ENCODE measurements around the gene WDR90.

The WDR90 gene

DNA sequence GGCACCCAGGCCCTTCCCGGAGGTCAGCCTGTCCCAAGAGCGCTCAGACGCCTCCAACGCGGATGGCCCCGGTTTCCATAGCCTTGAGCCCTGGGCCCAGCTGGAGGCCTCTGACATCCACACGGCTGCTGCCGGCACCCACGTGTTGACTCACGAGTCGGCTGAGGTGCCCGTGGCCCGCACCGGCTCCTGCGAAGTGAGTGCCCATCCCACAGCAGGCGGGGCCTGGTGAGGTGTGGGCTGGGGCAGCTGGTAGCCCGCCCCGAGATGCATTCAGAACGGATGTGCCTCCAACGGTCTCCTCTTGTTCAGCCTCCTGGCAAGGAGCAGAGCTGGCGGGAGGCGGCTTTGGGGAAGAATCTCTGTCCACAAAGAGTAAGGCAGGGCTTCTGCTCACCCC lies 2.7 kb downstream of the WDR90 start:
- H3K4me3 ChIP-seq (ENCODE audit: low read length in 2 of 2), result no peak overlapping the region
- no peak overlapping the region for H2BK15ac ChIP-seq (ENCODE audit: low read length)
- no peak overlapping the region for H2AFZ ChIP-seq (ENCODE audit: low read length)
- H2BK12ac ChIP-seq (ENCODE audit: low read length), result no peak overlapping the region
- H3K79me1 ChIP-seq (ENCODE audit: low read depth, low read length), result peaks cover 12% of the 10 kb centered on the region
- H2AK5ac ChIP-seq (ENCODE audit: low read depth, low read length), result no peak overlapping the region
- no peak overlapping the region for H3K23ac ChIP-seq (ENCODE audit: low read depth, low read length, poor library complexity)
- no peaks in the 10 kb centered on the region for H3K27me3 ChIP-seq (ENCODE audit: control insufficient read depth in 3 of 3, insufficient read depth in 3 of 3, low read depth in 1 of 3, low read length in 3 of 3)
- H3K4me2 ChIP-seq (ENCODE audit: insufficient read depth, low read length, poor library complexity, severe bottlenecking), result no peak overlapping the region
- H3K27ac ChIP-seq (replicated peaks; ENCODE audit: low read length), result no peak overlapping the region
- peaks cover 9 to 16% of the 10 kb centered on the region in 2 donors for H3K4me1 ChIP-seq (ENCODE audit: control insufficient read depth in 2 of 2, insufficient read depth in 1 of 2, low read depth in 1 of 2, low read length in 2 of 2)
- no peak overlapping the region for H2BK120ac ChIP-seq (ENCODE audit: low read depth, low read length)
- H4K8ac ChIP-seq (ENCODE audit: low read depth, low read length), result no peak overlapping the region
- H3K4ac ChIP-seq (ENCODE audit: low read length), result no peak overlapping the region
- no CpG with 5 or more reads among the region's 22 CpGs for WGBS, 2 donors (ENCODE audit: extremely low coverage in 2 of 2, insufficient read length in 2 of 2, insufficient replicate concordance in 1 of 2)
- DNase-seq (ENCODE audit: low spot score), result no peak
- no peak overlapping the region for H3K18ac ChIP-seq (ENCODE audit: low read length)
- H3K9ac ChIP-seq (ENCODE audit: low read depth, low read length, poor library complexity), result no peak overlapping the region
- no peak overlapping the region for H4K91ac ChIP-seq (ENCODE audit: low read depth, low read length, poor library complexity)
- H3K14ac ChIP-seq (ENCODE audit: low read length), result no peak overlapping the region
- H3K9me3 ChIP-seq (replicated peaks in 1 of 2; ENCODE audit: control insufficient read depth in 2 of 2, insufficient read depth in 1 of 2, low read depth in 1 of 2, low read length in 2 of 2), result no peaks in the 10 kb centered on the region
- H2BK5ac ChIP-seq (ENCODE audit: low read length), result no peak overlapping the region
- H3K36me3 ChIP-seq (replicated peaks in 1 of 2; ENCODE audit: control insufficient read depth in 2 of 2, insufficient read depth in 2 of 2, low read length in 2 of 2), result peaks cover 5 to 49% of the 10 kb centered on the region in 2 donors

- Histone ChIP-seq H3K14ac (ENCODE audit: low read length) (no peak overlapping the region), H2BK5ac (ENCODE audit: low read length) (peak overlapping the region; percentile 39)
These were observed 3.5 kb downstream of the WDR90 start for GRCh38 chr16:652454-653305.

DNA sequence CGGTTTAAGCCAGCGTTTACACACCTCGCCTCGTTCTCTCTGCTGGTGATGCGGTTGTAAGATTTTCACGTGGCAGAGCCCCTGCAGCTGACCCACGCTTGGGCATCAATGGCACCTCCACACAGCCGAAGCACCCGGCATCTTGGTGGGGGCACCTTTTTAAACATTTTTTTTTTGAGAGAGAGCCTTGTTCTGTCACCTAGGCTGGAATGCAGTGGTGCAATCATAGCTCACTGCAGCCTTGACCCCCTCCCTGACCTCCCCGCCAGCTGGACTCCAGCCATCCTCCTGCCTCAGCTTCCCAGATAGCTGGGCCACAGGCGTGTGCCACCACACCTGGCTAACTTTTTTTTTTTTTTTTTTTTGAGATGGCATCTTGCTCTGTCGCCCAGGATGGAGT lies 4.9 kb downstream of the WDR90 start:
- Histone ChIP-seq H2BK120ac (ENCODE audit: low read depth, low read length) (no peak overlapping the region), H4K91ac (ENCODE audit: low read depth, low read length, poor library complexity) (no peak overlapping the region), H3K23ac (ENCODE audit: low read depth, low read length, poor library complexity) (peak overlapping the region; percentile 17), H3K9ac (ENCODE audit: low read depth, low read length, poor library complexity) (peak overlapping the region; percentile 60), H3K4me2 (ENCODE audit: insufficient read depth, low read length, poor library complexity, severe bottlenecking) (no peak overlapping the region), H4K8ac (ENCODE audit: low read depth, low read length) (no peak overlapping the region), H3K36me3 (replicated peaks in 1 of 2; ENCODE audit: control insufficient read depth in 2 of 2, insufficient read depth in 2 of 2, low read length in 2 of 2) (peaks cover 9 to 70% of the 10 kb centered on the region in 2 donors), H2AK5ac (ENCODE audit: low read depth, low read length) (no peak overlapping the region), H3K9me3 (replicated peaks in 1 of 2; ENCODE audit: control insufficient read depth in 2 of 2, insufficient read depth in 1 of 2, low read depth in 1 of 2, low read length in 2 of 2) (no peaks in the 10 kb centered on the region), H2BK5ac (ENCODE audit: low read length) (no peak overlapping the region), H3K27me3 (ENCODE audit: control insufficient read depth in 3 of 3, insufficient read depth in 3 of 3, low read depth in 1 of 3, low read length in 3 of 3) (no peaks in the 10 kb centered on the region), H2BK12ac (ENCODE audit: low read length) (no peak overlapping the region), H2AFZ (ENCODE audit: low read length) (no peak overlapping the region), H2BK15ac (ENCODE audit: low read length) (no peak overlapping the region), H3K79me1 (ENCODE audit: low read depth, low read length) (peaks cover 7% of the 10 kb centered on the region), H3K14ac (ENCODE audit: low read length) (no peak overlapping the region), H3K18ac (ENCODE audit: low read length) (no peak overlapping the region), H3K4me3 (ENCODE audit: low read length in 2 of 2) (no peak overlapping the region), H3K4me1 (ENCODE audit: control insufficient read depth in 2 of 2, insufficient read depth in 1 of 2, low read depth in 1 of 2, low read length in 2 of 2) (peaks cover 4 to 7% of the 10 kb centered on the region in 2 donors), H3K4ac (ENCODE audit: low read length) (no peak overlapping the region), H3K27ac (replicated peaks; ENCODE audit: low read length) (no peak overlapping the region)
- whole genome bisulfite sequencing, 2 donors (ENCODE audit: extremely low coverage in 2 of 2, insufficient read length in 2 of 2, insufficient replicate concordance in 1 of 2), result no CpG with 5 or more reads among the region's 12 CpGs
- DNase-seq (ENCODE audit: low spot score), result no peak

More at GRCh38 chr16:652454-653305, 3.5 kb downstream of the WDR90 start:
- peaks cover 5 to 57% of the 10 kb centered on the region in 2 donors for H3K36me3 ChIP-seq (replicated peaks in 1 of 2; ENCODE audit: control insufficient read depth in 2 of 2, insufficient read depth in 2 of 2, low read length in 2 of 2)
- no peak overlapping the region for H3K9ac ChIP-seq (ENCODE audit: low read depth, low read length, poor library complexity)
- H3K79me1 ChIP-seq (ENCODE audit: low read depth, low read length), result peaks cover 8% of the 10 kb centered on the region
- WGBS, 2 donors (ENCODE audit: extremely low coverage in 2 of 2, insufficient read length in 2 of 2, insufficient replicate concordance in 1 of 2), result no CpG with 5 or more reads among the region's 28 CpGs
- H3K27ac ChIP-seq (replicated peaks; ENCODE audit: low read length), result no peak overlapping the region
- H3K4me1 ChIP-seq (ENCODE audit: control insufficient read depth in 2 of 2, insufficient read depth in 1 of 2, low read depth in 1 of 2, low read length in 2 of 2), result peaks cover 9 to 16% of the 10 kb centered on the region in 2 donors
- H3K4me3 ChIP-seq (ENCODE audit: low read length in 2 of 2), result no peak overlapping the region
- no peak overlapping the region for H2BK12ac ChIP-seq (ENCODE audit: low read length)
- no peaks in the 10 kb centered on the region for H3K9me3 ChIP-seq (replicated peaks in 1 of 2; ENCODE audit: control insufficient read depth in 2 of 2, insufficient read depth in 1 of 2, low read depth in 1 of 2, low read length in 2 of 2)
- H4K8ac ChIP-seq (ENCODE audit: low read depth, low read length), result no peak overlapping the region
- no peak overlapping the region for H4K91ac ChIP-seq (ENCODE audit: low read depth, low read length, poor library complexity)
- H3K23ac ChIP-seq (ENCODE audit: low read depth, low read length, poor library complexity), result no peak overlapping the region
- H3K18ac ChIP-seq (ENCODE audit: low read length), result no peak overlapping the region
- no peak overlapping the region for H2BK120ac ChIP-seq (ENCODE audit: low read depth, low read length)
- no peaks in the 10 kb centered on the region for H3K27me3 ChIP-seq (ENCODE audit: control insufficient read depth in 3 of 3, insufficient read depth in 3 of 3, low read depth in 1 of 3, low read length in 3 of 3)
- no peak for DNase-seq (ENCODE audit: low spot score)
- H2AK5ac ChIP-seq (ENCODE audit: low read depth, low read length), result no peak overlapping the region
- no peak overlapping the region for H3K4me2 ChIP-seq (ENCODE audit: insufficient read depth, low read length, poor library complexity, severe bottlenecking)
- H3K4ac ChIP-seq (ENCODE audit: low read length), result no peak overlapping the region
- no peak overlapping the region for H2AFZ ChIP-seq (ENCODE audit: low read length)
- H2BK15ac ChIP-seq (ENCODE audit: low read length), result no peak overlapping the region

DNA sequence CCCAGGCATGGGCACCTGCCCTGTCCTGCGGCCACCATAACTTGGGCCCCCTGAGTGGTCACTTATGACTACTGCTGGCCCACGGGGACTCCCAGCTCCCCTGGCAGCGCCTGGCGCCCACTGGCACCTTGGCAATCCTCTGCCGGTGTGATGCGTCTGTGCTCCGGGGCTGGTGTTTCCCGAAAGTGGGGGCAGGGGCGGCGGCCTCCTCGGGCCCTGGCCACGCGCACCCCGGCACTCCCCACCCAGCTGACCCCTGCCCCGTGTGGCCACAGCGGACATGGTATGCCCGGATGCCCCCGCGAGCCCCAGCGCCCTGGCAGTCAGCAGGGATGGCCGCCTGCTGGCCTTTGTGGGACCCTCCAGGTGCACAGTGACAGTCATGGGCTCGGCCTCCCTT lies 8.3 kb downstream of the WDR90 start:
- peaks cover 3 to 6% of the 10 kb centered on the region in 2 donors for H3K4me1 ChIP-seq (ENCODE audit: control insufficient read depth in 2 of 2, insufficient read depth in 1 of 2, low read depth in 1 of 2, low read length in 2 of 2)
- no peak overlapping the region for H4K8ac ChIP-seq (ENCODE audit: low read depth, low read length)
- no CpG with 5 or more reads among the region's 22 CpGs for WGBS, 2 donors (ENCODE audit: extremely low coverage in 2 of 2, insufficient read length in 2 of 2, insufficient replicate concordance in 1 of 2)
- peaks cover 11 to 80% of the 10 kb centered on the region in 2 donors for H3K36me3 ChIP-seq (replicated peaks in 1 of 2; ENCODE audit: control insufficient read depth in 2 of 2, insufficient read depth in 2 of 2, low read length in 2 of 2)
- H3K18ac ChIP-seq (ENCODE audit: low read length), result no peak overlapping the region
- H4K91ac ChIP-seq (ENCODE audit: low read depth, low read length, poor library complexity), result no peak overlapping the region
- peak overlapping the region; percentile 44 for H3K9ac ChIP-seq (ENCODE audit: low read depth, low read length, poor library complexity)
- H2BK15ac ChIP-seq (ENCODE audit: low read length), result no peak overlapping the region
- H3K4me2 ChIP-seq (ENCODE audit: insufficient read depth, low read length, poor library complexity, severe bottlenecking), result no peak overlapping the region
- peaks cover 16% of the 10 kb centered on the region for H3K79me1 ChIP-seq (ENCODE audit: low read depth, low read length)
- H2BK12ac ChIP-seq (ENCODE audit: low read length), result no peak overlapping the region
- no peak overlapping the region for H3K4ac ChIP-seq (ENCODE audit: low read length)
- H3K14ac ChIP-seq (ENCODE audit: low read length), result no peak overlapping the region
- H3K4me3 ChIP-seq (ENCODE audit: low read length in 2 of 2), result no peak overlapping the region
- no peak overlapping the region for H2AK5ac ChIP-seq (ENCODE audit: low read depth, low read length)
- no peak overlapping the region for H2BK120ac ChIP-seq (ENCODE audit: low read depth, low read length)
- no peak overlapping the region for H3K23ac ChIP-seq (ENCODE audit: low read depth, low read length, poor library complexity)
- H3K27ac ChIP-seq (replicated peaks; ENCODE audit: low read length), result no peak overlapping the region
- DNase-seq (ENCODE audit: low spot score), result no peak
- no peak overlapping the region for H2AFZ ChIP-seq (ENCODE audit: low read length)
- no peak overlapping the region for H2BK5ac ChIP-seq (ENCODE audit: low read length)
- H3K9me3 ChIP-seq (replicated peaks in 1 of 2; ENCODE audit: control insufficient read depth in 2 of 2, insufficient read depth in 1 of 2, low read depth in 1 of 2, low read length in 2 of 2), result no peaks in the 10 kb centered on the region
- no peaks in the 10 kb centered on the region for H3K27me3 ChIP-seq (ENCODE audit: control insufficient read depth in 3 of 3, insufficient read depth in 3 of 3, low read depth in 1 of 3, low read length in 3 of 3)
